Psoas muscle (tissue), 8 donors: Measurements from ENCODE around the gene TAF8. TPM values are rescaled to one million over a fixed set of nuclear protein-coding genes. Genes with fewer than 3 reads are reported as not detected.

ENCODE experiments used
- ATAC-seq, 4 donors: fragments of 200-7000 bp; cut with Tn5 transposase; one replicate each; pipeline ENCODE4 v1.9.1; 2020; ENCODE audit warnings: moderate library complexity in 3 of 4, mild to moderate bottlenecking in 2 of 4
- DNase-seq, 2 donors: peaks; one replicate each; pipeline ENCODE4 v3.0.0-alpha.2; 2020
- H3K27ac ChIP-seq: fragments of 200-600 bp; one replicate; pipeline ENCODE4 v1.8.0; 2022
- H3K27me3 ChIP-seq, 3 donors: fragments of 200-600 bp in 1 of 3; one replicate each; pipeline versions ENCODE4 v1.6.1 to v1.8.0; 2013 to 2022; ENCODE audit warnings: low read length in 2 of 3, mild to moderate bottlenecking in 2 of 3, moderate library complexity in 1 of 3; ENCODE audit not compliant: insufficient read depth in 3 of 3
- H3K36me3 ChIP-seq, 2 donors: fragments of 200-600 bp in 1 of 2; one replicate each; pipeline versions ENCODE4 v1.6.1 to v1.8.0; 2013 to 2022; ENCODE audit warnings: low read depth in 1 of 2, mild to moderate bottlenecking in 1 of 2, moderate library complexity in 1 of 2; ENCODE audit not compliant: insufficient read depth in 1 of 2
- H3K4me1 ChIP-seq: fragments of 200-600 bp; one replicate; pipeline ENCODE4 v1.8.0; 2022
- H3K4me3 ChIP-seq: fragments of 200-600 bp; one replicate; pipeline ENCODE4 v1.8.0; 2022; ENCODE audit warnings: mild to moderate bottlenecking
- H3K9me3 ChIP-seq: fragments of 200-600 bp; one replicate; pipeline ENCODE4 v1.8.0; 2022
- CTCF ChIP-seq: fragments of 200-600 bp; IDR thresholded peaks from one replicate; pipeline ENCODE4 v1.8.0; 2022; ENCODE audit warnings: antibody characterized with exemption
- WGBS, 3 donors: extraction: QIAGEN DNeasy Blood & Tissue Kit; methylation state at CpG; one replicate each; pipeline versions ENCODE4 v1.1.6 to v1.1.7; 2013; 5-methylcytosine and 5-hydroxymethylcytosine counted together
- intact Hi-C, 2 donors: fragments of 100-400 bp; cut with DNase I; formaldehyde crosslinking; loops; one replicate each; pipeline versions ENCODE4 v1.11.0 to v1.14.2; 2022
- polyA plus RNA-seq, 3 donors: library from polyadenylated mRNA; stranded (reverse); fragments of 200-250 nt; gene quantifications; one replicate each; pipeline ENCODE4 v1.2.3, GENCODE V29; 2013
- total RNA-seq, 4 donors: library from RNA; stranded (reverse); fragmentation: NEBNext Ultra II Directional in 2 of 4; extraction: Animal tissue kit (Norgen Biotek cat#: 25700) in 2 of 4; gene quantifications; one replicate each; pipeline versions ENCODE4 v1.2.1 to v1.2.4, GENCODE V29; 2021 to 2023
- donor health status: healthy with polysubstance abuse.
- donor health status: DM: no; HTN: no; CAD: no; lungs with moderate emphysema.
- donor health status: Bipolar disorder and iron deficiency.
- donor health status: healthy.
- donor health status: DM: yes; HTN: yes; CAD: no.
- donor health status: DM: no; HTN: no; CAD: no.
- donor health status: DM: no; HTN: no; CAD: no.
- donor health status: DM: yes; HTN: yes; CAD: no.

The TAF8 gene
- total and polyA plus RNA-seq, 7 donors = 11.2 to 23.9 (median 17.9) TPM

- Histone ChIP-seq H3K4me1 (no peaks in the 10 kb centered on the region), H3K9me3 (no peaks in the 10 kb centered on the region), H3K27me3 (peaks cover 0 to 3% (median 0%) of the 10 kb centered on the region in 3 donors), H3K36me3 (no peaks in the 10 kb centered on the region), H3K27ac (no peak overlapping the region), H3K4me3 (no peak overlapping the region)
- ATAC-seq (no peak), DNase-seq (no peak)
- no peak for TF ChIP-seq CTCF
- intact Hi-C loops = no loop called here
- 46 to 54% (median 48%) methylated on average over 25 of the region's 25 CpGs for WGBS, 3 donors
Observed at GRCh38 chr6:42128460-42129359, 78.4 kb downstream of the TAF8 start.

- WGBS, 3 donors = 78 to 93% (median 91%) methylated on average over 2 of the region's 2 CpGs
- Histone ChIP-seq H3K27ac (no peak overlapping the region), H3K4me3 (no peak overlapping the region), H3K4me1 (no peaks in the 10 kb centered on the region), H3K27me3 (peaks cover 0 to 3% (median 0%) of the 10 kb centered on the region in 3 donors), H3K36me3 (no peaks in the 10 kb centered on the region), H3K9me3 (no peaks in the 10 kb centered on the region)
- no peak for ATAC-seq
- TF ChIP-seq CTCF = no peak
- no peak for DNase-seq
- intact Hi-C loops = no loop called here
Observed at GRCh38 chr6:42129360-42129676, 79.0 kb downstream of the TAF8 start.

GRCh38 chr6:42131531-42131930 is 81.2 kb downstream of the TAF8 start:
- no peaks in the 10 kb centered on the region for H3K36me3 ChIP-seq
- 81 to 88% (median 82%) methylated on average over 11 of the region's 11 CpGs for WGBS, 3 donors
- no peaks in the 10 kb centered on the region for H3K4me1 ChIP-seq
- H3K27ac ChIP-seq = no peak overlapping the region
- ATAC-seq (no peak), DNase-seq (no peak)
- intact Hi-C loops = no loop called here
- no peak for TF ChIP-seq CTCF
- H3K9me3 ChIP-seq = no peaks in the 10 kb centered on the region
- no peak overlapping the region for H3K4me3 ChIP-seq
- peaks cover 0 to 3% (median 0%) of the 10 kb centered on the region in 3 donors for H3K27me3 ChIP-seq

DNA sequence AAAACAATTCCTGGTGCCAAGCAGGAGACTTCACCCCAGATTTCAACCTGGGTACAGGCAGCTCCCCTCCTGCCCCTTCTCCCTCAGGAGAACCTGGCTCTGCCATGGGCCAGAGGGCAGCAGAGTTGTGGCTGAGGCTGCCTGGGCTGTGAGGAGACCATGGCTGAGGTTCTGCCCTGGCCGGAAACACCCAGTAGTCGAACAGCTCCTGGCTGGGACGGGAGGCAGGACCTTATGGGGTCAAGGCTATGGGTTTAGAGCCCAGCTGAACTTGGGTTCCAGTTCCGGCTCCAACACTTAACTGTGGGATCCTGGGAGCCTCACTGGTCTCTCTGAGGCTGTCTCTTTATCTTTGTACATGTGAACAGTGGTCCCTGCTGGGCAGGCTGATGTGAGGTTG is 83.6 kb downstream of the TAF8 start:
- DNase-seq (no peak), ATAC-seq (no peak)
- WGBS, 3 donors = 84 to 90% (median 90%) methylated on average over 4 of the region's 4 CpGs
- H3K4me3 ChIP-seq = no peak overlapping the region
- peaks cover 0 to 3% (median 0%) of the 10 kb centered on the region in 3 donors for H3K27me3 ChIP-seq
- H3K4me1 ChIP-seq = no peaks in the 10 kb centered on the region
- H3K36me3 ChIP-seq = no peaks in the 10 kb centered on the region
- intact Hi-C loops = no loop called here
- H3K9me3 ChIP-seq = no peaks in the 10 kb centered on the region
- no peak for TF ChIP-seq CTCF
- no peak overlapping the region for H3K27ac ChIP-seq
